HepG2 (cell line): ENCODE measurements around the gene TMEM186. TPM values are rescaled to one million over a fixed set of nuclear protein-coding genes. Genes with fewer than 3 reads are reported as not detected.

ENCODE experiments used
- ARNT2 ChIP-seq: sonication (generic); formaldehyde crosslinking; IDR thresholded peaks from 2 replicates; pipeline ENCODE4 v1.8.0; 2022; ENCODE audit warnings: mild to moderate bottlenecking, low read depth, missing genetic modification reagents, moderate library complexity
- ATF3 ChIP-seq: sonication (generic); formaldehyde crosslinking; IDR thresholded peaks from 2 replicates; pipeline ENCODE4 v1.4.0; 2020; ENCODE audit warnings: missing genetic modification reagents
- DMTF1 ChIP-seq: sonication (generic); formaldehyde crosslinking; IDR thresholded peaks from 2 replicates; pipeline ENCODE4 v1.4.0; 2020; ENCODE audit warnings: mild to moderate bottlenecking, missing genetic modification reagents
- DPF2 ChIP-seq: sonication (generic); formaldehyde crosslinking; IDR thresholded peaks from 2 replicates; pipeline ENCODE4 v1.4.0; 2020; ENCODE audit warnings: mild to moderate bottlenecking, low read depth, missing genetic modification reagents, borderline replicate concordance
- ELF4 ChIP-seq: sonication (generic); formaldehyde crosslinking; IDR thresholded peaks from 2 replicates; pipeline ENCODE4 v1.5.0; 2020; ENCODE audit warnings: missing genetic modification reagents, mild to moderate bottlenecking, moderate library complexity, borderline replicate concordance
- IRX3 ChIP-seq: sonication (generic); formaldehyde crosslinking; IDR thresholded peaks from 2 replicates; pipeline ENCODE4 v1.8.1; 2023; ENCODE audit warnings: mild to moderate bottlenecking, low read depth, missing genetic modification reagents, borderline replicate concordance
- MTF2 ChIP-seq: sonication (generic); formaldehyde crosslinking; IDR thresholded peaks from 2 replicates; pipeline ENCODE4 v1.5.0; 2020; ENCODE audit warnings: missing genetic modification reagents, borderline replicate concordance
- PITX1 ChIP-seq: sonication (generic); formaldehyde crosslinking; IDR thresholded peaks from 2 replicates; pipeline ENCODE4 v1.5.1; 2020; ENCODE audit warnings: mild to moderate bottlenecking, missing genetic modification reagents
- SATB2 ChIP-seq: sonication (generic); formaldehyde crosslinking; IDR thresholded peaks from 2 replicates; pipeline ENCODE4 v1.5.0; 2020; ENCODE audit warnings: missing genetic modification reagents
- SNAPC2 ChIP-seq: sonication (generic); formaldehyde crosslinking; IDR thresholded peaks from 2 replicates; pipeline ENCODE4 v1.8.1; 2022; ENCODE audit warnings: mild to moderate bottlenecking, missing genetic modification reagents
- TAF1 ChIP-seq: sonication (generic); formaldehyde crosslinking; IDR thresholded peaks from 2 replicates; pipeline ENCODE4 v1.4.0; 2020; ENCODE audit warnings: missing genetic modification reagents
- TCF7L2 ChIP-seq: IDR thresholded peaks from 2 replicates; pipeline ENCODE4 v1.6.1; 2011; ENCODE audit warnings: mild to moderate bottlenecking, low read depth, low read length, moderate library complexity
- ZBTB1 ChIP-seq: sonication (generic); formaldehyde crosslinking; IDR thresholded peaks from 2 replicates; pipeline ENCODE4 v1.4.0; 2020; ENCODE audit warnings: missing genetic modification reagents, borderline replicate concordance
- ZEB1 ChIP-seq: IDR thresholded peaks from 2 replicates; pipeline ENCODE4 v1.6.1; 2012; ENCODE audit warnings: mild to moderate bottlenecking, low read depth, inconsistent platforms; ENCODE audit not compliant: insufficient replicate concordance
- ZMYM3 ChIP-seq: sonication (generic); formaldehyde crosslinking; IDR thresholded peaks from 2 replicates; pipeline ENCODE4 v1.5.1; 2020; ENCODE audit warnings: mild to moderate bottlenecking, missing genetic modification reagents
- ZNF296 ChIP-seq: sonication (generic); formaldehyde crosslinking; conservative IDR thresholded peaks from 2 replicates; pipeline ENCODE4 v1.5.0; 2020; ENCODE audit warnings: mild to moderate bottlenecking, missing genetic modification reagents
- ZNF598 ChIP-seq: sonication (generic); formaldehyde crosslinking; IDR thresholded peaks from 2 replicates; pipeline ENCODE4 v1.5.1; 2020; ENCODE audit warnings: mild to moderate bottlenecking, missing genetic modification reagents, borderline replicate concordance
- ZNF781 ChIP-seq: sonication (generic); formaldehyde crosslinking; IDR thresholded peaks from 2 replicates; pipeline ENCODE4 v1.5.1; 2020; ENCODE audit warnings: borderline replicate concordance, mild to moderate bottlenecking, missing genetic modification reagents; ENCODE audit errors: not compliant biosample characterization
- ZNF816 ChIP-seq: sonication (generic); formaldehyde crosslinking; IDR thresholded peaks from 2 replicates; pipeline ENCODE4 v1.8.0; 2022; ENCODE audit warnings: missing genetic modification reagents, mild to moderate bottlenecking, borderline replicate concordance
- ZSCAN20 ChIP-seq: sonication (generic); formaldehyde crosslinking; IDR thresholded peaks from 2 replicates; pipeline ENCODE4 v1.4.0; 2020; ENCODE audit warnings: missing genetic modification reagents, mild to moderate bottlenecking, borderline replicate concordance
- polyA plus RNA-seq, 8 experiments: library from polyadenylated mRNA; depleted of rRNA in 3 of 8; stranded (reverse) in 7 of 8; unstranded in 1 of 8; fragments of >200 nt; fragmentation: Illumina TruSeq in 4 of 8; extraction: Trizol in 4 of 8; gene quantifications; 2 replicates each; pipeline versions ENCODE4 v1.2.1 to v1.2.3, GENCODE V29; 2011 to 2016; ENCODE audit warnings: low read depth in 4 of 8, missing spikeins in 1 of 8, mixed read lengths in 1 of 8; ENCODE audit not compliant: insufficient read depth in 1 of 8
- total RNA-seq, 5 experiments: library from RNA; depleted of rRNA; stranded (reverse); fragments of >200 nt; fragmentation: Illumina TruSeq; extraction: Trizol; gene quantifications; 2 replicates each; pipeline ENCODE4 v1.2.3, GENCODE V29; 2016; ENCODE audit warnings: low read depth in 1 of 5
- TF ChIP-seq, protein P1 (sequence below): sonication (generic); formaldehyde crosslinking; IDR thresholded peaks from 2 replicates; pipeline ENCODE4 v1.8.0; 2022; ENCODE audit warnings: mild to moderate bottlenecking, missing genetic modification reagents, borderline replicate concordance
- TF ChIP-seq, protein P2 (sequence below): sonication (generic); formaldehyde crosslinking; IDR thresholded peaks from 2 replicates; pipeline ENCODE4 v1.4.0; 2020; ENCODE audit warnings: missing genetic modification reagents
- TF ChIP-seq, protein P3 (sequence below): sonication (generic); formaldehyde crosslinking; IDR thresholded peaks from 2 replicates; pipeline ENCODE4 v1.8.0; 2022; ENCODE audit warnings: missing genetic modification reagents, low read depth, mild to moderate bottlenecking, borderline replicate concordance

Gene TMEM186
- total and polyA plus RNA-seq, 2 of the 13 experiments (the other 11 are each of a cell fraction or from before 2014, with no cell fraction given): 16.2 to 19.3 TPM

GRCh38 chr16:8796469-8797363 is 723 bp downstream of the TMEM186 start (continued):
- TF ChIP-seq, protein P1, sequence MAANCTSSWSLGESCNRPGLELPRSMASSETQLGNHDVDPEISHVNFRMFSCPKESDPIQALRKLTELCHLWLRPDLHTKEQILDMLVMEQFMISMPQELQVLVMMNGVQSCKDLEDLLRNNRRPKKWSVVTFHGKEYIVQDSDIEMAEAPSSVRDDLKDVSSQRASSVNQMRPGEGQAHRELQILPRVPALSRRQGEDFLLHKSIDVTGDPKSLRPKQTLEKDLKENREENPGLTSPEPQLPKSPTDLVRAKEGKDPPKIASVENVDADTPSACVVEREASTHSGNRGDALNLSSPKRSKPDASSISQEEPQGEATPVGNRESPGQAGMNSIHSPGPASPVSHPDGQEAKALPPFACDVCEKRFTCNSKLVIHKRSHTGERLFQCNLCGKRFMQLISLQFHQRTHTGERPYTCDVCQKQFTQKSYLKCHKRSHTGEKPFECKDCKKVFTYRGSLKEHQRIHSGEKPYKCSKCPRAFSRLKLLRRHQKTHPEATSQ (CRISPR knock-in tag): no peak
- TF ChIP-seq SATB2 (CRISPR knock-in tag) (no peak), ZEB1 (peak; percentile 8), ARNT2 (CRISPR knock-in tag) (no peak), DMTF1 (CRISPR knock-in tag) (no peak), ZNF296 (CRISPR knock-in tag) (peak; percentile 65; the same call in 1 of the 2 replicates), ZNF781 (no peak), ZMYM3 (CRISPR knock-in tag) (peak; percentile 56; the same call in 1 of the 2 replicates), MTF2 (CRISPR knock-in tag) (0 out of 2 replicates have a peak, but pooled peaks have one; percentile 33), TCF7L2 (no peak), ZNF598 (0 out of 2 replicates have a peak, but pooled peaks have one; percentile 35), ATF3 (CRISPR knock-in tag) (0 out of 2 replicates have a peak, but pooled peaks have one; percentile 13), ZSCAN20 (CRISPR knock-in tag) (no peak), ZNF816 (CRISPR knock-in tag) (peak; percentile 26), SNAPC2 (CRISPR knock-in tag) (no peak), PITX1 (CRISPR knock-in tag) (no peak), DPF2 (CRISPR knock-in tag) (no peak), TAF1 (CRISPR knock-in tag) (no peak), ZBTB1 (CRISPR knock-in tag) (no peak), ELF4 (no peak), IRX3 (peak; percentile 21; the same call in 1 of the 2 replicates)
- TF ChIP-seq, protein P2, sequence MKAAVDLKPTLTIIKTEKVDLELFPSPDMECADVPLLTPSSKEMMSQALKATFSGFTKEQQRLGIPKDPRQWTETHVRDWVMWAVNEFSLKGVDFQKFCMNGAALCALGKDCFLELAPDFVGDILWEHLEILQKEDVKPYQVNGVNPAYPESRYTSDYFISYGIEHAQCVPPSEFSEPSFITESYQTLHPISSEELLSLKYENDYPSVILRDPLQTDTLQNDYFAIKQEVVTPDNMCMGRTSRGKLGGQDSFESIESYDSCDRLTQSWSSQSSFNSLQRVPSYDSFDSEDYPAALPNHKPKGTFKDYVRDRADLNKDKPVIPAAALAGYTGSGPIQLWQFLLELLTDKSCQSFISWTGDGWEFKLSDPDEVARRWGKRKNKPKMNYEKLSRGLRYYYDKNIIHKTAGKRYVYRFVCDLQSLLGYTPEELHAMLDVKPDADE (CRISPR knock-in tag): no peak
- TF ChIP-seq, protein P3, sequence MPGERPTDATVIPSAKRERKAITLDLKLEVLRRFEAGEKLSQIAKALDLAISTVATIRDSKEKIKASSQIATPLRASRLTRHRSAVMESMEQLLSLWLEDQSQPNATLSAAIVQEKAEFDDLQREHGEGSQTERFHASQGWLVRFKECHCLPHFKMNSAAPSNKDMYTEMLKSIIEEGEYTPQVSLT (CRISPR knock-in tag): peak; percentile 79; the same call in 1 of the 2 replicates
